ENCODE results near the gene TPSG1.

Gene TPSG1

GRCh38 chr16:1221628-1222552, 3.2 kb downstream of the TPSG1 start:
- H3K4me3 ChIP-seq (ENCODE audit: low read depth, low read length) = no peak overlapping the region
- TF ChIP-seq POLR2A (IDR thresholded peaks at IDR 0.05; ENCODE audit: extremely low read depth, insufficient read length) = no peak
- TF ChIP-seq MAX (IDR thresholded peaks at IDR 0.05; ENCODE audit: low read depth, low read length) = no peak
- TF ChIP-seq CTCF (IDR thresholded peaks at IDR 0.05; ENCODE audit: low read depth, low read length) = no peak
- no peak for TF ChIP-seq MYC (IDR thresholded peaks at IDR 0.05; ENCODE audit: low read depth, low read length)
- no peak for DNase-seq (ENCODE audit: low read depth)

- DNase-seq (ENCODE audit: low read depth) = no peak
- H3K4me3 ChIP-seq (ENCODE audit: low read depth, low read length) = no peak overlapping the region
- TF ChIP-seq MAX (IDR thresholded peaks at IDR 0.05; ENCODE audit: low read depth, low read length) = no peak
- no peak for TF ChIP-seq CTCF (IDR thresholded peaks at IDR 0.05; ENCODE audit: low read depth, low read length)
- TF ChIP-seq POLR2A (IDR thresholded peaks at IDR 0.05; ENCODE audit: extremely low read depth, insufficient read length) = no peak
- no peak for TF ChIP-seq MYC (IDR thresholded peaks at IDR 0.05; ENCODE audit: low read depth, low read length)
Measured at GRCh38 chr16:1220841-1221627, 4.0 kb downstream of the TPSG1 start.

GRCh38 chr16:1220098-1220728, 4.9 kb downstream of the TPSG1 start:
- TF ChIP-seq MYC (IDR thresholded peaks at IDR 0.05; ENCODE audit: low read depth, low read length) (no peak), MAX (IDR thresholded peaks at IDR 0.05; ENCODE audit: low read depth, low read length) (no peak), CTCF (IDR thresholded peaks at IDR 0.05; ENCODE audit: low read depth, low read length) (no peak), POLR2A (IDR thresholded peaks at IDR 0.05; ENCODE audit: extremely low read depth, insufficient read length) (no peak)
- H3K4me3 ChIP-seq (ENCODE audit: low read depth, low read length) = no peak overlapping the region
- DNase-seq (ENCODE audit: low read depth) = no peak

- no peak for TF ChIP-seq CTCF (IDR thresholded peaks at IDR 0.05; ENCODE audit: low read depth, low read length)
- H3K4me3 ChIP-seq (ENCODE audit: low read depth, low read length) = no peak overlapping the region
- DNase-seq (ENCODE audit: low read depth) = no peak
Measured at GRCh38 chr16:1218930-1219611, 6.0 kb downstream of the TPSG1 start.

GRCh38 chr16:1218061-1218929, 6.8 kb downstream of the TPSG1 start:
- TF ChIP-seq MAX (IDR thresholded peaks at IDR 0.05; ENCODE audit: low read depth, low read length) = no peak
- TF ChIP-seq CTCF (IDR thresholded peaks at IDR 0.05; ENCODE audit: low read depth, low read length) = no peak
- no peak for TF ChIP-seq MYC (IDR thresholded peaks at IDR 0.05; ENCODE audit: low read depth, low read length)
- no peak for TF ChIP-seq POLR2A (IDR thresholded peaks at IDR 0.05; ENCODE audit: extremely low read depth, insufficient read length)

More at GRCh38 chr16:1218061-1218929, 6.8 kb downstream of the TPSG1 start:
- H3K4me3 ChIP-seq (ENCODE audit: low read depth, low read length) = no peak overlapping the region
- no peak for DNase-seq (ENCODE audit: low read depth)

All from NB4 (cell line).